Muscle of leg (tissue), 11 donors: ENCODE results near the gene NAGS. TPM values are rescaled to one million over a fixed set of nuclear protein-coding genes. Genes with fewer than 3 reads are reported as not detected.
"Not testable (repeated sequence)": the region's sequence is repeated elsewhere in the genome, so short reads cannot be mapped to it uniquely, and the experiment has no call there.

Source experiments
- DNase-seq: peaks from one replicate; pipeline ENCODE4 v3.0.0; 2013
- H3K27ac ChIP-seq: one replicate; pipeline ENCODE4 v1.5.1; 2013; ENCODE audit warnings: mild to moderate bottlenecking, low read length, control low read depth
- H3K27me3 ChIP-seq: one replicate; pipeline ENCODE4 v1.6.1; 2013; ENCODE audit warnings: low read length; ENCODE audit not compliant: control insufficient read depth, insufficient read depth
- H3K36me3 ChIP-seq: one replicate; pipeline ENCODE4 v1.6.1; 2013; ENCODE audit warnings: low read length; ENCODE audit not compliant: control insufficient read depth, insufficient read depth
- H3K4me1 ChIP-seq: one replicate; pipeline ENCODE4 v1.6.1; 2013; ENCODE audit warnings: low read length; ENCODE audit not compliant: control insufficient read depth, insufficient read depth
- H3K4me3 ChIP-seq: one replicate; pipeline ENCODE4 v1.5.1; 2013; ENCODE audit warnings: low read length, control low read depth
- H3K9me3 ChIP-seq: replicated peaks from 2 replicates; pipeline ENCODE4 v1.6.1; 2013; ENCODE audit warnings: low read depth, low read length; ENCODE audit not compliant: control insufficient read depth
- WGBS: methylation state at CpG from one replicate; pipeline ENCODE4 v1.1.5; 2013; ENCODE audit warnings: missing lambda C conversion rate; ENCODE audit not compliant: insufficient coverage; 5-methylcytosine and 5-hydroxymethylcytosine counted together
- polyA plus RNA-seq, 8 donors: library from polyadenylated mRNA; unstranded; fragments of 120-200 nt; gene quantifications; one replicate each; pipeline versions ENCODE4 v1.2.1 to v1.2.3, GENCODE V29; 2013; ENCODE audit warnings: inconsistent platforms in 1 of 8, low replicate concordance in 1 of 8; ENCODE audit not compliant: insufficient read length in 8 of 8, insufficient read depth in 1 of 8
- total RNA-seq: library from RNA; stranded (reverse); fragments of 120-200 nt; gene quantifications from one replicate; pipeline ENCODE4 v1.2.4, GENCODE V29; 2013

NAGS gene
- total and polyA plus RNA-seq, 9 donors = 0.38 to 2.3 (median 0.58) TPM

DNA sequence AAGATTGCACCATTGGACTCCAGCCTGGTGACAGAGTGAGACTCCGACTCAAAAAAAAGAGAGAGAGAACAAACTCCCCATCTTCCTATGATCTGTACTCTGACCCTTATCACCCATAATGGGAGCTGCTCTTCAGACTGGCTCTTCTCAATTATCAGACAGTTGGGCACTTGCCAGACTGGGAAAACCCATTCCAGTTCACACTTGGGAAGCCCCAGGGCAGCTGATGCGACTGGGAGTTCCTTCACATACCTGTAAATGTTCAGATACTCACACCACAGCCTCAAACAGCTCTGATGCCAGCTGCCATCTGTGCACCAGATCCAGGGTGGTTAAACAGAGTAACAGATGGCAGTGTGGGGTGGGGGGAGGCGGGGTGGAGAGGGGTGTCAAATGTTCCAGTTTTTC is 34.2 kb downstream of the NAGS start:
- 100% methylated on average over 1 of the region's 3 CpGs for WGBS
- peak; percentile 51 for DNase-seq
- no peaks in the 10 kb centered on the region for H3K9me3 ChIP-seq
- H3K27ac ChIP-seq = no peak overlapping the region
- peaks cover 34% of the 10 kb centered on the region for H3K36me3 ChIP-seq
- H3K4me3 ChIP-seq = no peak overlapping the region
- H3K4me1 ChIP-seq = peaks cover 12% of the 10 kb centered on the region
- no peaks in the 10 kb centered on the region for H3K27me3 ChIP-seq

DNA sequence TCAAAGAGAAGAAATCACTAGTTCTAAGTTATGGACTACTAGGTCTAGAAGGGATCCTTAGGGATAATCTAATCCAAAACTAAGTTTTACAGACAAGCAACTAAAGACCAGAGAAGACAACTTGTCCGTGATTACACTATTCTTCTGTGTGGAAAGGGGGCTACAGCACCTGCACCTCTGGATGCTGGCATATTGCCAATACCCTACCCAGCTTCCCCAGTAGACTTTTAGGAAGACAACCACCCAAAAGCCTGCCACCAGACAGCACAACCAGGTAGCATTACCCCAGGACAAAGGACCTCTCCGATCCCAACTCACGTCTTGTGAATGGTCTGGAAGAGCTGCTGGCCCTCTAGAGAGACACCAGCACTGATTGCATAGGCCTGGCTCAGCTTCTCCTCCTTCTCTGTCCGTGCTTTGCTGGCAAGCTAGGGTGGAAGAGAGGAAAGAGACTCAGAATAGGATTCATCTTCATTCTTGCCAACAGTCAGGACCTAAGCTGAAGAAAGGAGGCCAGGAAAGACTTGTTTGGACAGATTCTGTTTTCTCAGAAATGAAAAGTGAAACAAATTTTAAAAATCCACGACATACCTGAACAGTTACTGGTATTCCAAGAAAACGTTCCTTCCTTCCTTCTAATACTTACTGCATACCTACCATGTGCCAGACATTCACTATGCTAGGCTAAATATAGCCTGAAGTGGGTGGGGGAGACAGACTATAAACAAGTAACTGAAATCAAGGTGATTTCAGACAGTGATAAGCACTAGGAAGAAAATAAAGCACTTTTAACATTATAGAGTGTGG is 35.6 kb downstream of the NAGS start:
- H3K4me1 ChIP-seq = peaks cover 12% of the 10 kb centered on the region
- H3K27ac ChIP-seq = peak overlapping the region; percentile 2
- H3K36me3 ChIP-seq = peaks cover 27% of the 10 kb centered on the region
- 83% methylated on average over 1 of the region's 6 CpGs for WGBS
- no peak overlapping the region for H3K4me3 ChIP-seq
- H3K9me3 ChIP-seq = no peaks in the 10 kb centered on the region
- H3K27me3 ChIP-seq = no peaks in the 10 kb centered on the region
- DNase-seq = peak; percentile 22

DNA sequence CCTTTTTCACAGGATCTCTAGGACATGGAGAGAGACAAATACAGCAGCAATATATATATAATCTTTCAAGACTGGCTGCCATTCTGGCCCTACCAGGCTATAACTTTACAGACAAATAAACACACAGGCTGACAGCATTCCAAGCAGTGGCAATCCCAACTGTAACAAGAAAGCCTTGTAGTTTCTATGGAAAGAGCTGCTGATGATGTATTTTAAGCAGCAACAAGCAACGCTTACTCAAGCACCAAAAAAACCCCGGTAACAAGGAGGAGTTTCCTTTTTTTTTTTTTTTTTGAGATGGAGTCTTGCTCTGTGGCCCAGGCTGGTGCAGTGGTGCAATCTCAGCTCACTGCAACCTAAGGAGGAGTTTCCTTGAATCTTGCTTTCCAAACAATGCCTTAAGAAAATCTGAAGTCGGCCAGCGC is 38.9 kb downstream of the NAGS start:
- no peak overlapping the region for H3K4me3 ChIP-seq
- no CpG with 5 or more reads among the region's 4 CpGs for WGBS
- no peak overlapping the region for H3K27ac ChIP-seq
- H3K36me3 ChIP-seq = peaks cover 16% of the 10 kb centered on the region
- no peaks in the 10 kb centered on the region for H3K27me3 ChIP-seq
- peaks cover 12% of the 10 kb centered on the region for H3K4me1 ChIP-seq
- H3K9me3 ChIP-seq = no peaks in the 10 kb centered on the region
- no peak for DNase-seq

DNA sequence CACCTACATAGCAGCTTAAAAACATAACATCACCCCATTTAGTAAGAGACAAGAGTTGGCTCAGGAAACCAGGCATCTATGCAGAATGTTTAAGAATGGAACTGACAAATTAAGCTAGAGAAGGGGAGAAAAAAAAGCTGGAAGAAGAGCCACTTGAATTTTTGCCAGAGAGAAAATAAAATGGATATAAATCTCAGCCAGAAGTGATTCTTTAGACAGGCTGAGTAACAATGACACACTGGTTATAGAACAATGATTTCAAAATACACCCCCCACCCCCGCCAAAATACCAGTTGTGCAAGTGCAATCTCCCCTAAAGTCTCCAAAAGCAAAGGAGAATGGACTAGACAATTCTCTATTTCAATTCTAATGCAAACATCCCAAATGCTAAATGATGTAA is 39.6 kb downstream of the NAGS start:
- WGBS = no CpG with 5 or more reads among the region's 1 CpG
- DNase-seq = no peak
- Histone ChIP-seq H3K36me3 (peaks cover 20% of the 10 kb centered on the region), H3K27me3 (no peaks in the 10 kb centered on the region), H3K4me3 (no peak overlapping the region), H3K9me3 (no peaks in the 10 kb centered on the region), H3K27ac (no peak overlapping the region), H3K4me1 (peaks cover 10% of the 10 kb centered on the region)

DNA sequence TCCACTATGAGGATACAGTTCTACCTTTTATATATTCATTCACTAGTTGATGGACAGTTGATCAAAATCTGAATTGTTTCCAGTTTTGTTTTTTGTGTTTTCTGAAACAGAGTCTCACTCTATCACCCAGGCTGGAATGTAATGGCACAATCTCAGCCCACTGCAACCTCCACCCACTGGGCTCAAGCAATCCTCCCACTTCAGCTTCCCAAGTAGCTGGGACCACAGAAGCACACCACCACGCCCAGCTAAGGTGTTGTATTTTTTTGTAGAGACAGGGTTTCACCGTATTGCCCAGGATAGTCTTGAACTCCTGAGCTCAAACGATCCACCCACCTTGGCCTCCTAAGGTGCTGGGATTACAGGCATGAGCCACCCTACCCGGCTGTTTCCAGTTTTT is 41.1 kb downstream of the NAGS start:
- no peak for DNase-seq
- Histone ChIP-seq H3K27ac (no peak overlapping the region), H3K36me3 (peaks cover 29% of the 10 kb centered on the region), H3K27me3 (no peaks in the 10 kb centered on the region), H3K4me1 (peaks cover 14% of the 10 kb centered on the region), H3K4me3 (no peak overlapping the region), H3K9me3 (no peaks in the 10 kb centered on the region)
- no CpG with 5 or more reads among the region's 4 CpGs for WGBS

DNA sequence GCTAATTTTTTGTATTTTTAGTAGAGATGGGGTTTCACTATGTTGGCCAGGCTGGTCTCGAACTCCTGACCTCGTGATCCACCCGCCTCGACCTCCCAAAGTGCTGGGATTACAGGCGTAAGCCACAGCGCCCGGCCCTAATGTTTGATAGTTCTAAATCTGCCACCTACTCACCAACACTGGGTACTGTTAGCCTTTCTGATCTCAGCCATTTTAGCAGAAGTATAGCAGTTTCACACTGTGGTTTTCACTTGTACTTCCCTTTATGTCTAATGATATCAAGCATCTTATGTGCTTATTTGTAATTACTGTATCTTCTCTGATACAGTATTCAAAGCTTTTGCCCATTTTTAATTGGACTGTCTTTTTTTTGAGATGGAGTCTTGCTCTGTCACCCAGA is 42.5 kb downstream of the NAGS start:
- DNase-seq, H3K27me3 ChIP-seq, H3K9me3 ChIP-seq, H3K4me3 ChIP-seq, H3K27ac ChIP-seq: not testable (repeated sequence)
- WGBS = 97% methylated on average over 6 of the region's 7 CpGs
- peaks cover 43% of the 10 kb centered on the region for H3K36me3 ChIP-seq
- H3K4me1 ChIP-seq = peaks cover 13% of the 10 kb centered on the region

DNA sequence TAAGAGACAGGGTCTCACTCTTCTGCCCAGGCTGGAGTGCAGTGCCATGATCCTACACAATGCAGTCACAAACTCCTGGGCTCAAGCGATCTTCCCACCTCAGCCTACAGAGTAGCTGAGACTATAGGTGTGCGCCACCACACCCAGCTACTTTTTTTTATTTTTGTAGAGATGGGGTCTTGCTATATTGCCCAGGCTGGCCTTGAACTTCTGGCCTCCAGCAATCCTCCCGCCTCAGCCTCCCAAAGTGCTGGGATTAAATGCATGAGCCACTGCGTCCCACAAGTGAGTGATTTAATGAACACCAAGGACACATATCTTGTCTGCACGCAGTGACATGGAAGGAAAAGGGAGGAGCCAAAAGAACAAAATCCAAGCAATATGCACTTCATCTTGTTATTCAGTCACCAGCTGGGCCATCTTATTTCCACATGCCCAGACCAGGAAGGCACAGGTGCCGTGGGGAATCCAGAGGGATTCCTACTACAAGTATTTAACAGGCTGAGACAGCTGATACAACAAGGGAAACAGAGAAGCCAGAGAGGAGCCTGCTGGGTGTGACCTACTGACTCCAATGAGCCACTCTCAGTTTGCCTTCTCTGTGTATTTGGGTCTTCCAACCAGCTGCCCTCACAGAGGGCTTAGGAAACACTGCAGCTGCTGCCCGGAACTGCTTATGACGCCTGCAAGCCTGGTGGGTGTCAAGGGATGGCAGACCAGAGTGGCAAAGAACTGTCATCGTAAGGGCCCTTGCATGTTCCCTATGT is 45.1 kb downstream of the NAGS start:
- peaks cover 52% of the 10 kb centered on the region for H3K36me3 ChIP-seq
- WGBS = 82% methylated on average over 5 of the region's 9 CpGs
- no peaks in the 10 kb centered on the region for H3K27me3 ChIP-seq
- H3K27ac ChIP-seq = peak overlapping the region; percentile 55
- H3K4me1 ChIP-seq = peaks cover 18% of the 10 kb centered on the region
- no peaks in the 10 kb centered on the region for H3K9me3 ChIP-seq
- no peak overlapping the region for H3K4me3 ChIP-seq
- peak; percentile 83 for DNase-seq

DNA sequence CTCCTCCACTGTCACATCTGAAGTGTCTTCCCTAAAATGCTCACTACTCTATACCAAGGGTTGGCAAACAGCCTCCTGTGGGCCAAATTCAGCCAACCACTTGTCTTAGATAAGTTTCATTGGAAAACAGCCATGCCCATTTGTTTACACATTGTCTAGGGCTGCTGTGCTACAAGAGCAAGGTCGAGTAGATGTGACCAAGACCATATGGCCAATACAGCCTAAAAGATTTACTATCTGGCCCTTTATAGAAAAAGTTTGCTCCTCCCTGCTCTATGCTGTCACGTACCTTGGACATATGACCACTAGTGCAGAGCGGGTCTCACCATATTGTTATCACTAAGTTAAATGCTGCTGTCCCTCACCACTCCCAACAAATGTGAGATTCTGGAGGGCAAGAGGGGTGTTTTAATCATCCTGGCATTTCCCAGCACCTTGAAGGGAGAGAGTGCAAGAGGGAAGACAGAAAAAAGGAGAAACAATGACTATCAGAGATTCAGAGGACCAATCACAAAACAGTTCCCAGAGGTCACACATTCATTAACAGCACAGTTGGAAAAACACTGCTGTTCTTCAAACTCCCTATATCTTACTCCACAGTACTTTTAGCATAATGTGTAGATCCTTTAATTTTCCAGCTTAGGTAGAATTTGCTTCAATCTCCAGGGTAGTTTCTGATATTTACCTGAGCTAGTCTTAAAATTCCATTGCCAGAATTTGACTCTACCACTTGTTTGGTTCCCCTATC is 48.9 kb downstream of the NAGS start:
- DNase-seq = no peak
- peaks cover 50% of the 10 kb centered on the region for H3K36me3 ChIP-seq
- no peak overlapping the region for H3K27ac ChIP-seq
- H3K4me3 ChIP-seq = no peak overlapping the region
- no peaks in the 10 kb centered on the region for H3K27me3 ChIP-seq
- peaks cover 18% of the 10 kb centered on the region for H3K4me1 ChIP-seq
- H3K9me3 ChIP-seq = no peaks in the 10 kb centered on the region
- 33% methylated on average over 1 of the region's 3 CpGs for WGBS
